ENCODE data around the gene PHF20.
"Not testable (repeated sequence)": the region's sequence is repeated elsewhere in the genome, so short reads cannot be mapped to it uniquely, and the experiment has no call there.

The PHF20 gene

GRCh38 chr20:35985806-35986205 lies 214.0 kb downstream of the PHF20 start:
- Histone ChIP-seq H3K36me3 (ENCODE audit: control insufficient read depth, insufficient read depth, low read length) (no peaks in the 10 kb centered on the region), H3K27me3 (ENCODE audit: control insufficient read depth, insufficient read depth, low read length) (no peaks in the 10 kb centered on the region), H3K27ac (ENCODE audit: low read length) (no peak overlapping the region), H3K4me3 (ENCODE audit: low read length) (no peak overlapping the region), H3K4me1 (ENCODE audit: control insufficient read depth, insufficient read depth, low read length) (no peaks in the 10 kb centered on the region), H3K9me3 (ENCODE audit: control insufficient read depth, insufficient read depth, low read length) (no peaks in the 10 kb centered on the region)
- WGBS (ENCODE audit: insufficient coverage, insufficient read length): no CpG with 5 or more reads among the region's 2 CpGs
- no peak for DNase-seq (ENCODE audit: low read depth, low spot score)

GRCh38 chr20:35988910-35989463 lies 217.2 kb downstream of the PHF20 start:
- Histone ChIP-seq H3K27me3 (ENCODE audit: control insufficient read depth, insufficient read depth, low read length) (no peaks in the 10 kb centered on the region), H3K4me1 (ENCODE audit: control insufficient read depth, insufficient read depth, low read length) (no peaks in the 10 kb centered on the region), H3K36me3 (ENCODE audit: control insufficient read depth, insufficient read depth, low read length) (no peaks in the 10 kb centered on the region), H3K4me3 (ENCODE audit: low read length) (no peak overlapping the region), H3K9me3 (ENCODE audit: control insufficient read depth, insufficient read depth, low read length) (no peaks in the 10 kb centered on the region), H3K27ac (ENCODE audit: low read length) (no peak overlapping the region)
- WGBS (ENCODE audit: insufficient coverage, insufficient read length): no CpG with 5 or more reads among the region's 2 CpGs
- no peak for DNase-seq (ENCODE audit: low read depth, low spot score)

- H3K4me3 ChIP-seq (ENCODE audit: low read length): no peak overlapping the region
- DNase-seq (ENCODE audit: low read depth, low spot score): no peak
- no peak overlapping the region for H3K27ac ChIP-seq (ENCODE audit: low read length)
- no peaks in the 10 kb centered on the region for H3K27me3 ChIP-seq (ENCODE audit: control insufficient read depth, insufficient read depth, low read length)
- H3K4me1 ChIP-seq (ENCODE audit: control insufficient read depth, insufficient read depth, low read length): no peaks in the 10 kb centered on the region
- WGBS (ENCODE audit: insufficient coverage, insufficient read length): no CpG with 5 or more reads among the region's 3 CpGs
- H3K9me3 ChIP-seq (ENCODE audit: control insufficient read depth, insufficient read depth, low read length): no peaks in the 10 kb centered on the region
- no peaks in the 10 kb centered on the region for H3K36me3 ChIP-seq (ENCODE audit: control insufficient read depth, insufficient read depth, low read length)
These were observed 219.4 kb downstream of the PHF20 start for GRCh38 chr20:35991142-35991771.

- peak; percentile 39 for DNase-seq (ENCODE audit: low read depth, low spot score)
- whole genome bisulfite sequencing (ENCODE audit: insufficient coverage, insufficient read length): no CpG with 5 or more reads among the region's 6 CpGs
These were observed 221.0 kb downstream of the PHF20 start for GRCh38 chr20:35992713-35993335.

GRCh38 chr20:35994994-35995453 lies 223.2 kb downstream of the PHF20 start:
- Histone ChIP-seq H3K9me3 (ENCODE audit: control insufficient read depth, insufficient read depth, low read length) (no peaks in the 10 kb centered on the region), H3K4me1 (ENCODE audit: control insufficient read depth, insufficient read depth, low read length) (no peaks in the 10 kb centered on the region), H3K4me3 (ENCODE audit: low read length) (no peak overlapping the region), H3K27ac (ENCODE audit: low read length) (no peak overlapping the region), H3K36me3 (ENCODE audit: control insufficient read depth, insufficient read depth, low read length) (no peaks in the 10 kb centered on the region), H3K27me3 (ENCODE audit: control insufficient read depth, insufficient read depth, low read length) (no peaks in the 10 kb centered on the region)
- DNase-seq (ENCODE audit: low read depth, low spot score): peak; percentile 66
- WGBS (ENCODE audit: insufficient coverage, insufficient read length): no CpG with 5 or more reads among the region's 6 CpGs

More at GRCh38 chr20:35992713-35993335, 221.0 kb downstream of the PHF20 start:
- H3K4me3 ChIP-seq (ENCODE audit: low read length): no peak overlapping the region
- no peaks in the 10 kb centered on the region for H3K4me1 ChIP-seq (ENCODE audit: control insufficient read depth, insufficient read depth, low read length)
- H3K27ac ChIP-seq (ENCODE audit: low read length): no peak overlapping the region
- no peaks in the 10 kb centered on the region for H3K9me3 ChIP-seq (ENCODE audit: control insufficient read depth, insufficient read depth, low read length)
- H3K36me3 ChIP-seq (ENCODE audit: control insufficient read depth, insufficient read depth, low read length): no peaks in the 10 kb centered on the region
- no peaks in the 10 kb centered on the region for H3K27me3 ChIP-seq (ENCODE audit: control insufficient read depth, insufficient read depth, low read length)

GRCh38 chr20:35996492-35996891 lies 224.7 kb downstream of the PHF20 start:
- H3K4me1 ChIP-seq (ENCODE audit: control insufficient read depth, insufficient read depth, low read length); H3K36me3 ChIP-seq (ENCODE audit: control insufficient read depth, insufficient read depth, low read length); H3K4me3 ChIP-seq (ENCODE audit: low read length); DNase-seq (ENCODE audit: low read depth, low spot score); H3K27me3 ChIP-seq (ENCODE audit: control insufficient read depth, insufficient read depth, low read length); H3K9me3 ChIP-seq (ENCODE audit: control insufficient read depth, insufficient read depth, low read length); H3K27ac ChIP-seq (ENCODE audit: low read length): not testable (repeated sequence)
- no CpG with 5 or more reads among the region's 8 CpGs for WGBS (ENCODE audit: insufficient coverage, insufficient read length)
